ENCODE data around the gene DACT2.

DNA sequence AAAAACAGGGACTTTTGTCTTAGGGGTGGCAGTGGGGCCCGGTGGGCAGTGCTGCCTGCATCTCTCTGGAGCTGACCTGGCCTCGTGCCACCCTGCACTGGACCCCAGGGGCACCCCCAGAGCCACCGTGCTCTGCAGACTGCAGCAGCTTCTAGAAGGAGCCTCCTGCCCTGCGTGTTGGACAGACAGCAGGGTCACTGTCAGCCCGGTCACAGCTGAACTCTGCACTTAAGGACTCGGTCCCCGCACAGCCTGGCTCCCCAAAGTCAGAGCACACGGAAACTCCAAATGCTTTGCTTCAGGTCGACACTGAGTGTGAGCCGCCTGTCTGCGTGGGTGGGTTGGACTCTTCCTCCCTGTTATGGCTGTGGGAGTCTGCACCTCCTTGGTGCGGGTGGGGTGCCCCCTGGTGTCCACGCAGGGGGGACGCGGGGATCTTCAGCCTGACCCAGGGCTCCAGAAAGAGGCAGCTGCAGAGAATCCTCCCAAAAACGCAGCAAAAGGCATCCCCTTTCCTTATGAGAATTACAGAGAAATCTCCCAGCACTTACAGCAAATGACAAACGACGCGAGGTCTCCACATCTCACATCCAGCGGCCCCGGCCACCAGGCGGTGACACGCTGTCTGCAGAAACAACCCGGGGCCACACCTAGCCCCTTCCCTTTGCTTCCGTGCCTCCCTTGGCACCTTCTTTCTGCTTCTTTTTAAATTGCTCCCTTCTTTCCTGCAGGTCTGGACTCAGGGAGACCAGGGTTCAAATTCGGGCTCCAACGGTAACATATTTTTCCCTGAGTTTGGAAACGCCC is 36.3 kb upstream of the DACT2 start:
- TF ChIP-seq TOX (CRISPR knock-in tag; IDR thresholded peaks at IDR 0.05; ENCODE audit: borderline replicate concordance) (no peak), BACH2 (CRISPR knock-in tag; IDR thresholded peaks at IDR 0.05; ENCODE audit: borderline replicate concordance) (no peak), ZFP3 (CRISPR knock-in tag; IDR thresholded peaks at IDR 0.05) (no peak), ZNF70 (CRISPR knock-in tag; IDR thresholded peaks at IDR 0.05) (no peak), PPARA (CRISPR knock-in tag; IDR thresholded peaks at IDR 0.05; ENCODE audit: borderline replicate concordance) (no peak), RARB (CRISPR knock-in tag; IDR thresholded peaks at IDR 0.05) (no peak), ZFP30 (CRISPR knock-in tag; IDR thresholded peaks at IDR 0.05) (no peak), GLIS3 (CRISPR knock-in tag; IDR thresholded peaks at IDR 0.05) (no peak), CSDC2 (CRISPR knock-in tag; IDR thresholded peaks at IDR 0.05) (no peak), ARNTL (CRISPR knock-in tag; IDR thresholded peaks at IDR 0.05; ENCODE audit: borderline replicate concordance, low read depth) (no peak)
- TF ChIP-seq, protein P1, sequence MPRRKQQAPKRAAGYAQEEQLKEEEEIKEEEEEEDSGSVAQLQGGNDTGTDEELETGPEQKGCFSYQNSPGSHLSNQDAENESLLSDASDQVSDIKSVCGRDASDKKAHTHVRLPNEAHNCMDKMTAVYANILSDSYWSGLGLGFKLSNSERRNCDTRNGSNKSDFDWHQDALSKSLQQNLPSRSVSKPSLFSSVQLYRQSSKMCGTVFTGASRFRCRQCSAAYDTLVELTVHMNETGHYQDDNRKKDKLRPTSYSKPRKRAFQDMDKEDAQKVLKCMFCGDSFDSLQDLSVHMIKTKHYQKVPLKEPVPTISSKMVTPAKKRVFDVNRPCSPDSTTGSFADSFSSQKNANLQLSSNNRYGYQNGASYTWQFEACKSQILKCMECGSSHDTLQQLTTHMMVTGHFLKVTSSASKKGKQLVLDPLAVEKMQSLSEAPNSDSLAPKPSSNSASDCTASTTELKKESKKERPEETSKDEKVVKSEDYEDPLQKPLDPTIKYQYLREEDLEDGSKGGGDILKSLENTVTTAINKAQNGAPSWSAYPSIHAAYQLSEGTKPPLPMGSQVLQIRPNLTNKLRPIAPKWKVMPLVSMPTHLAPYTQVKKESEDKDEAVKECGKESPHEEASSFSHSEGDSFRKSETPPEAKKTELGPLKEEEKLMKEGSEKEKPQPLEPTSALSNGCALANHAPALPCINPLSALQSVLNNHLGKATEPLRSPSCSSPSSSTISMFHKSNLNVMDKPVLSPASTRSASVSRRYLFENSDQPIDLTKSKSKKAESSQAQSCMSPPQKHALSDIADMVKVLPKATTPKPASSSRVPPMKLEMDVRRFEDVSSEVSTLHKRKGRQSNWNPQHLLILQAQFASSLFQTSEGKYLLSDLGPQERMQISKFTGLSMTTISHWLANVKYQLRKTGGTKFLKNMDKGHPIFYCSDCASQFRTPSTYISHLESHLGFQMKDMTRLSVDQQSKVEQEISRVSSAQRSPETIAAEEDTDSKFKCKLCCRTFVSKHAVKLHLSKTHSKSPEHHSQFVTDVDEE (CRISPR knock-in tag; IDR thresholded peaks at IDR 0.05): no peak
- TF ChIP-seq, protein P2, sequence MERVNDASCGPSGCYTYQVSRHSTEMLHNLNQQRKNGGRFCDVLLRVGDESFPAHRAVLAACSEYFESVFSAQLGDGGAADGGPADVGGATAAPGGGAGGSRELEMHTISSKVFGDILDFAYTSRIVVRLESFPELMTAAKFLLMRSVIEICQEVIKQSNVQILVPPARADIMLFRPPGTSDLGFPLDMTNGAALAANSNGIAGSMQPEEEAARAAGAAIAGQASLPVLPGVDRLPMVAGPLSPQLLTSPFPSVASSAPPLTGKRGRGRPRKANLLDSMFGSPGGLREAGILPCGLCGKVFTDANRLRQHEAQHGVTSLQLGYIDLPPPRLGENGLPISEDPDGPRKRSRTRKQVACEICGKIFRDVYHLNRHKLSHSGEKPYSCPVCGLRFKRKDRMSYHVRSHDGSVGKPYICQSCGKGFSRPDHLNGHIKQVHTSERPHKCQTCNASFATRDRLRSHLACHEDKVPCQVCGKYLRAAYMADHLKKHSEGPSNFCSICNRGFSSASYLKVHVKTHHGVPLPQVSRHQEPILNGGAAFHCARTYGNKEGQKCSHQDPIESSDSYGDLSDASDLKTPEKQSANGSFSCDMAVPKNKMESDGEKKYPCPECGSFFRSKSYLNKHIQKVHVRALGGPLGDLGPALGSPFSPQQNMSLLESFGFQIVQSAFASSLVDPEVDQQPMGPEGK (CRISPR knock-in tag; IDR thresholded peaks at IDR 0.05; ENCODE audit: borderline replicate concordance): no peak
- TF ChIP-seq, protein P3, sequence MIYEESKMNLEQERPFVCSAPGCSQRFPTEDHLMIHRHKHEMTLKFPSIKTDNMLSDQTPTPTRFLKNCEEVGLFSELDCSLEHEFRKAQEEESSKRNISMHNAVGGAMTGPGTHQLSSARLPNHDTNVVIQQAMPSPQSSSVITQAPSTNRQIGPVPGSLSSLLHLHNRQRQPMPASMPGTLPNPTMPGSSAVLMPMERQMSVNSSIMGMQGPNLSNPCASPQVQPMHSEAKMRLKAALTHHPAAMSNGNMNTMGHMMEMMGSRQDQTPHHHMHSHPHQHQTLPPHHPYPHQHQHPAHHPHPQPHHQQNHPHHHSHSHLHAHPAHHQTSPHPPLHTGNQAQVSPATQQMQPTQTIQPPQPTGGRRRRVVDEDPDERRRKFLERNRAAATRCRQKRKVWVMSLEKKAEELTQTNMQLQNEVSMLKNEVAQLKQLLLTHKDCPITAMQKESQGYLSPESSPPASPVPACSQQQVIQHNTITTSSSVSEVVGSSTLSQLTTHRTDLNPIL (CRISPR knock-in tag; IDR thresholded peaks at IDR 0.05; ENCODE audit: low read depth): no peak
